ENCODE results near the gene SNAPC3. TPM values are rescaled to one million over a fixed set of nuclear protein-coding genes. Genes with fewer than 3 reads are reported as not detected.

Gene SNAPC3
- total and polyA plus RNA-seq, 2 of the 4 experiments (the other 2 are of a cell fraction) = 22.0 to 31.0 TPM

- ChIA-PET CTCF (interaction anchor here (0.6 kb wide), 1 partner anchor 24 kb away, joined by 3 read pairs; no protein-coding TSS in a partner anchor), POLR2A (ENCODE audit: unreplicated experiment) (no interaction called here)
- H4K5ac ChIP-seq (ENCODE audit: low read depth, low read length) = no peak overlapping the region
- BruUV-seq (replicated peaks) = no TSS peak
- DNase-seq (no peak), ATAC-seq (ENCODE audit: low read depth) (no peak)
- H3K9ac ChIP-seq (ENCODE audit: low read depth, low read length) = no peak overlapping the region
- H3K23ac ChIP-seq (ENCODE audit: low read depth, low read length) = no peak overlapping the region
- H3K9me1 ChIP-seq (ENCODE audit: insufficient read depth, low read length) = no peaks in the 10 kb centered on the region
- no peak overlapping the region for H3K56ac ChIP-seq (ENCODE audit: extremely low read depth, insufficient read depth, low read length)
- in situ Hi-C loops (cut with MboI; ENCODE audit: low sequenced_read_pairs) (no loop called here), intact Hi-C loops (cut with micrococcal nuclease) (no loop called here), dilution Hi-C loops (cut with HindIII; ENCODE audit: low sequenced_read_pairs, unreplicated experiment) (no loop called here)
- H4K91ac ChIP-seq (ENCODE audit: insufficient read depth, low read depth, low read length) = no peak overlapping the region
- H3K79me1 ChIP-seq (ENCODE audit: low read depth in 1 of 2, low read length in 2 of 2) = peaks cover 3 to 48% of the 10 kb centered on the region in 2 experiments; a peak in 3 of 4 replicates
- H2BK120ac ChIP-seq (ENCODE audit: low read depth, low read length) = no peak overlapping the region
- H2AFZ ChIP-seq (replicated peaks; ENCODE audit: low read length, poor library complexity) = no peak overlapping the region
- 32% methylated on average over 3 of the region's 6 CpGs; no CpG with 5 or more reads in 1 of the 2 experiments for WGBS, 2 experiments (ENCODE audit: extremely low coverage in 2 of 2, insufficient read length in 1 of 2)
- H3K18ac ChIP-seq (ENCODE audit: low read depth, low read length) = no peak overlapping the region
- no peaks in the 10 kb centered on the region for H3K27me3 ChIP-seq (ENCODE audit: control insufficient read depth, insufficient read depth, low read length)
- no peak overlapping the region for H3K4me3 ChIP-seq (ENCODE audit: insufficient read depth, low read depth, low read length)
- H3K27ac ChIP-seq (ENCODE audit: insufficient read depth, low read length) = no peak overlapping the region
- no peaks in the 10 kb centered on the region for H3K9me3 ChIP-seq (ENCODE audit: control insufficient read depth, insufficient read depth, low read length)
- peak; percentile 29; the same call in 1 of the 2 replicates for TF ChIP-seq CTCF (conservative IDR thresholded peaks at IDR 0.05; ENCODE audit: low read depth, low read length)
- TF ChIP-seq CHD1 (IDR thresholded peaks at IDR 0.05; ENCODE audit: low read depth, low read length) = no peak
- H4K20me1 ChIP-seq (ENCODE audit: insufficient read depth, low read length) = no peaks in the 10 kb centered on the region
- H3K36me3 ChIP-seq (ENCODE audit: control insufficient read depth, insufficient read depth, low read length) = peaks cover 5% of the 10 kb centered on the region
- no peak overlapping the region for H2BK20ac ChIP-seq (ENCODE audit: low read depth, low read length)
- no peak overlapping the region for H3K14ac ChIP-seq (replicated peaks; ENCODE audit: low read depth, low read length)
- 0 out of 2 replicates have a peak, but pooled peaks cover 1% of the 10 kb centered on the region for H3K4me1 ChIP-seq (ENCODE audit: control insufficient read depth, insufficient read depth, low read length)
- H4K8ac ChIP-seq (ENCODE audit: low read depth in 2 of 2, low read length in 2 of 2) = no peak overlapping the region
- H3K4ac ChIP-seq (ENCODE audit: low read depth, low read length) = no peak overlapping the region
- no peak overlapping the region for H2BK5ac ChIP-seq (ENCODE audit: low read depth, low read length, poor library complexity, severe bottlenecking)
- H2AK9ac ChIP-seq (replicated peaks; ENCODE audit: low read depth, low read length, poor library complexity) = no peak overlapping the region
- H3K4me2 ChIP-seq (ENCODE audit: low read depth, low read length) = no peak overlapping the region
- no peak overlapping the region for H2AK5ac ChIP-seq (ENCODE audit: low read depth, low read length)
- no peak overlapping the region for H2BK15ac ChIP-seq (ENCODE audit: low read depth, low read length)
Observed at GRCh38 chr9:15501179-15501578, 78.5 kb downstream of the SNAPC3 start.

Measured in IMR-90 (cell line).